ENCODE data around the gene UBE2M.

GRCh38 chr19:58553799-58554493 lies 4.5 kb downstream of the UBE2M start:
- TF ChIP-seq CTCF (IDR thresholded peaks at IDR 0.05), result no peak
- no peak for TF ChIP-seq POLR2A (IDR thresholded peaks at IDR 0.05)
